CD4-positive, alpha-beta T cell treated with Interleukin-6 for 4 hours (primary cell): Measurements from ENCODE around the gene GPR42.
"Not testable (repeated sequence)": the region's sequence is repeated elsewhere in the genome, so short reads cannot be mapped to it uniquely, and the experiment has no call there.

Experiments
- DNase-seq: peaks from one replicate; pipeline ENCODE4 v3.0.0-alpha.2; 2020; ENCODE audit warnings: mixed read lengths

Gene GPR42

DNA sequence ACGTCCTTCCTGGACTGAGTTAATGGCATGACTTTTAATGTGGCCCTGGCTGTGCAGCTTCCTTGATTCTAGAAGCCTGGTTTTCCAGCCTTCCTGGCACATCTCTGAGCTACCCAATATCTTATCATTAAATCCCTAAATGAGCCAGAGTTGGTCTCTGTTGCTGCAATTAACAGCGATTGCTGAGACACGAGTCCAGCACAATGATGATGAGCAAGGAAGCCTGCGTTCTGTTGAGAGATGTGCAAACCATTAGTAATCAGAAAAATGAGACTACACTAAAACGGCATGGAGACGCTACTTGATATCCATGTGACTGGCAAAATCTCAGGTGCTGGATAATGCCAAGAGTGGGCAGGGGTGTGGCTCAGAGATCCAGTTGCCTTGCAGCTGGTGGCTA is 26.2 kb downstream of the GPR42 start:
- no peak for DNase-seq

DNA sequence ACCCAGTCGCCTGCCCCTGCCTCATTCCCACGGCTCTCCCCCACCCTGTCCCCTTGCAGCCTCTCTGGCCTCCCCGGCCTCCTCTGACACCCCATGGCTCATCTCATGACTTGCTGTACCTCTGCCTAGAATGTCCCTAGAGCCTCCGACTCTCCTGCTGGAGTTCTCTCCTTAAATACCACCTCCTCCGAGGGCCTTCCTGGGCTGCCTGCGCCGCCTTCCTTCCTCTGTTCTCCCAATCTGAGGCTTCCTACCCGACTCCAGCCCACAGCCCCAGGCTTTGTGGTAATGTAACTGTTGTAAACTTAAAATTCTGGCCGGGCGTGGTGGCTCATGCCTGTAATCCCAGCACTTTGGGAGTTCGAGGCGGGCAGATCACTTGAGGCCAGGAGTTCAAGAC is 27.7 kb downstream of the GPR42 start:
- no peak for DNase-seq

DNA sequence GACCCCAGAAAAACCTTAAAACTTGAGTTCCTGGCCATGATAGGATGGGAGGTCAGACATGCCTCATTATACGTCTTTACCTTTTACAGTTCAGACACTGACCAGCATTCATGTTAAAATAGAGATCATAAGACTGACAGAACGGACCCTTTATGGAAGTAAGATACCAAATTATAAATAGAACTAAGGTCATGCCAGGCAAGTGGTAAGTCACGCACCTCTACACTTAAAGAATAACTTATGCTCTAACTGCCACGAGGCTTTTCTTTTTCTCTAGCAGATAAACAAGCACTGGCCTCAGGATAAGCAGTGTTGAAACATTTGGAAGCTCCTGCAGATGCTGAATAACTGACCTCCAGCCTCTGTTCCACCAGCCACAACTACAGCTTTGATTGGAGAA is 28.4 kb downstream of the GPR42 start:
- no peak for DNase-seq

DNA sequence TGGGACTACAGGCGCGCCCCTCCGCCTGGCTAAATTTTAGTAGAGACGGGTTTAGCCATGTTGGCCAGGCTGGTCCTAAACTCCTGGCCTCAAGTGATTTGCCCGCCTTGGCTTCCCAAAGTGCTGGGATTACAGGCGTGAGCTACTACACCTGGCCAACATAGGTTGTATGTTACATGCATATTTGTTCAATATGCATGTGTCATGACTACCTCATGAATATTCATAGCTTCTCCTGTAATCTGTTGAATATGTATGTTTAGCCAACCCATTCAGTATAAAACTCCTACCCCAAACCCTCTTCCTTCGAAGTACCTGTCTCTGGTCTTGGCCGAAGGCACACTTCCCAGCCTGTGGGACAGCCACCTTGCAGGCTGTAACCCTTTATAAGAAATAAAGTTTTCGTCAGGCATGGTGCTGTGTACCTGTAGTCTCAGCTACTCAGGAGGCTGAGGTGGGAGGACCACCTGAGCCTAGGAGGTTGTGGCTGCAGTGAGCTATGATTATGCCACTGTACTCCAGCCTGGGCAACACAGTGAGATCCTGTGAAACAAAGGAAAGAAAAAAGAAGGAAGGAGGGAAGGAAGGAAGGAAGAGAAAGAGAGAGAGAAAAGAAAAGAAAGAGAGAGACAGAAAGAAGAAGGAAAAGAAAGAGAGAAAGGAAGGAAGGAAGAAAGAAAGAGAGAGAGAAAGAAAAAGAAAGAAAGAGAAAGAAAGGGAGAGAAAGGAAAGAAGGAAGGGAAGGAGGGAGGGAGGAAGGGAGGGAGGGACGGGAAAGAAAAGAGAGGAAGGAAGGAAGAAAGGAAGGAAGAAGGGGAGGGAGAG is 29.3 kb downstream of the GPR42 start:
- DNase-seq, result no peak

DNA sequence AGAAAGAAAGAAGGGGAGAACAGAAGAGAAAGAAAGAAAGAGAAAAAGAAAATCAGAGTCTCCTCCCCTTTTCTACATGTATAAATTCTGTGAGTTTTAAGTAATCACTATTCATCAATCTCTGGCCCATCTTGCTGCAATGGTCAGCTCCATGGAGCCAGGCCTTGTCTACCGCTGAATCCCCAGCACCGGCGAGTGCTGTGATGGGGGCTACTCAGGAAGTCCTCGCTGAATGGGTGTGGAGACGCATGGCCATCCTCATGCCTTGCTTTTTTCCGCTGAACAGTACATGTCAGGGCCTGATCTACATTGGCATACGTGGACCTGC is 29.9 kb downstream of the GPR42 start:
- no peak for DNase-seq

DNA sequence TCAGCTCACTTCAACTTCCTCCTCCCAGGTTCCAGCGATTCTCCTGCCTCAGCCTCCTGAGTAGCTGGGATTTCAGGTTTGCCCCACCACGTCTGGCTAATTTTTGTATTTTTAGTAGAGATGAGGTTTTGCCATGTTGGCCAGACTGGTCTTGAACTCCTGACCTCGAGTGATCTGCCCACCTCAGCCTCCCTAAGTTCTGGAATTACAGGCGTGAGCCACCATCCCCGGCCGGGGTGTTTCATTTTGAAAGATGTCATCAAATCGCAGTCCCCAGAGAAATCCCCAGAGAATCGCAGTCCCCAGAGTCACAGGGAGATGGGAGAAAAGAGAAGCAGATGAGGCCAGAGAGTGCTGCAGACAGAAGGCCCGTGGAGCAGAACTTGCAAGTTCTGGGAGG is 30.5 kb downstream of the GPR42 start:
- DNase-seq, result not testable (repeated sequence)

DNA sequence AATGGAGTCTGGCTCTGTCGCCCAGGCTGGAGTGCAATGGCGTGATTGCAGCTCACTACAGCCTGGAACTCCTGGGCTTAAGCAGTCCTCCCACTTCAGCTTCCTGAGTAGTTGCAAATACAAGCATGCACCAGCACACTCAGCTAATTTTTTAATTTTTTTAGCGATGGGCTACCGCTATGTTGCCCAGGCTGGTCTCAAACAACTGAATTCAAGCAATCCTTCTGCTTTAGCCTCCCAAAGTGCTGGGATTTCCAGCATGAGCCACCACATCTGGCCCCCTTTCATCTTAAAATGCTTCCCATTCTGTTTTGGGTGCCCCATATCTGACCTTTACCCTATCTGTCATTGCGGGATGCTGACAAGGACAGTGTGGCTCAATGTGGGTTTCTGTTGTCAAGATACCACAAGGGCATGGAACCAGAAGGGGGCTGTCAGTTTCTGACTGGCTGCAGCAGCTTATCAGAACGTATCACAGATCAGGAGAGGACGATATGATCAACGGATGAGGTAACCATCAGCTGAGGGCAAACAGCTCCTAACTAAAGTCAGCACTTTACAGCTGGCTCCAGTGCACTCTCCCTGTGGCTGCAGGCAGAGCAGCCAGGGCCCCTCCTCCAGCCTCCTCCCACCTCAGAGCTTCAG is 32.4 kb downstream of the GPR42 start:
- no peak for DNase-seq

DNA sequence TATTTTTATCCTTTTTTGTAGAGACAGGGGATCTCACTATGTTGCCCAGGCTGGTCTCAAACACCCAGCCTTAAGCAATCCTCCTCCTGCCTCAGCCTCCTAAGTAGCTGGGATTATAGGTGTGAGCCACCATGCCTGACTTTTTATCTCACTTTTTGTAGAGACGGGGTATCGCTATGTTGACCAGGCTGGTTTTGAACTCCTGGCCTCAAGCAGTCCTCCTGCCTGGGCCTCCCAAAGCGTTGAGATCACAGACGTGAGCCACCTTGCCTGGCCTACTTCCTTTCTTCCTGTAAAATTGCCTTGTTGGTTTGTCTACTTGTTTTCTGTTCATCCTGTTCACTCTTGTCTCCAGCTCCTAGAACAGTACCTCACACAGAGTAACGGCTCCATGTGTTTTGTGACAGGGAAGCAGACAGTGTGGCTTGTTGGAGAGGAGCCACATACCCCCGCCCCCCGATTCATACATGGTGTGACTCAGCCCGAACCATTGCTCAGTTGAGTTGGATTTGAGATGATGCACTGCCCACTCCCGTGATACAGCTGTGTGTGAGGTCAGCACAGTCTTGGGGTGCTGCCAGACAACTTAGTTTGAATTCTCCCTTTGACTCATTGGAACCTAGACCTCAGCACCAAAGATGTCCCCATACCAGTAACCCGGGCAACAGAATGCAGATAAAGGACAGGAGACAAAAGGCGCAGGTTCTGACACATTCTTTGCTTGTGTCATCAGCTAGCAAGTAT is 34.2 kb downstream of the GPR42 start:
- DNase-seq, result no peak

DNA sequence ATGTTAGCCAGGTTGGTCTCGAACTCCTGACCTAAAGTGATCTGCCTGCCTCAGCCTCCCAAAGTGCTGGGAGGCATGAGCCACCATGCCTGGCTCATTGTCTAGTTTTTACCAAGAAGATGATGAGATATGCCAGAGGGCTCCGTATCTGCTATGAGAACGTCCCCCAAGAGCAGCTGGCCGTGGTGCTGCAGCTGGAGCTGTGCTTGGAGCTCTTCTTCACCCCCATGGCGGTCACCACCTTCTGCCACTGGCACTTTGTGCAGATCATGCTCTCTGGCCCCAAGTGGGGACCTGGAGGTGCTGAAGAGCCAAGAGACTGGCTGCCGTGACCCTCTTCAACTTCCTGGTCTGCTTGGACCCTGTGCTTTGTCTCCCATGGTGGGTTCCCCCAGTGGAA is 36.8 kb downstream of the GPR42 start:
- no peak for DNase-seq

DNA sequence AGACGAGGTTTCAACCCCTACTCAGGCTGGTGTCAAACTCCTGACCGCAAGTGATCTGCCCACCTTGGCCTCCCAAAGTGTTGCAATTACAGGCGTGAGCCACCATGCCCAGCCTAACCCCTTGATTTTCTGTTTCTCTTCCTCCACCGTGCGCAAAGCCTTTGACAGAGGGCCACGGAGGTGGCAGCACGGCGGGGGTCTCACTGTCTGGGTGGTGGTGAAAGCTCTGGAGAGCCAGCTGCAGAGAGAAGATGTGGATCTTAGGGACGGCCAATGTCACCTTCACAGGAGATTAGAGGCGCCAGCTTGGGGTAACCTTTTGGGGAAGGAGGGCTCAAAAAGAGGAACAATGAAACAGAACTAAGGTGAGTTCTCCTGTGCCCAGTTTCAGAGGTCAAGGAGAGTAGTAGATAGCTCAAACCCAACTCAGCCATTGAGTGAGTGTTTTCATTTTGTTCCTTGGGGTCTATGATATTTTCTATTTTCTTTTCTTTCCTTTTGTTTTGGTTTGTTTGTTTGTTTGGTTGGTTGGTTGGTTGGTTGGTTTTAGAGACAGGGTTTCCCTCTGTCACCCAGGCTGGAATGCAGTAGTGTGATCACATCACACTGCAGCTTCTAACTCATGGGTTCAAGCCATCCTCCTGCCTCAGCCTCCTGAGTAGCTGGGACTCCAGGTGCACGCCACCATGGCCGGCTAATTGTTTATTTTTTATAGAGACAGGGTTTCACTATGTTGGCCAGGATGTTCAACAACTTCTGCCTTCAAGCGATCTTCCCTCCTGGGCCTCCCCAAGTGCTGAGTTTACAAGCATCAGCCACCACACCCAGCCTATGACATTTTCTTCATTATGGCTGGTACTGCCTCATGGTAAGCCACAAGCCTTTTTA is 37.7 kb downstream of the GPR42 start:
- DNase-seq, result no peak

DNA sequence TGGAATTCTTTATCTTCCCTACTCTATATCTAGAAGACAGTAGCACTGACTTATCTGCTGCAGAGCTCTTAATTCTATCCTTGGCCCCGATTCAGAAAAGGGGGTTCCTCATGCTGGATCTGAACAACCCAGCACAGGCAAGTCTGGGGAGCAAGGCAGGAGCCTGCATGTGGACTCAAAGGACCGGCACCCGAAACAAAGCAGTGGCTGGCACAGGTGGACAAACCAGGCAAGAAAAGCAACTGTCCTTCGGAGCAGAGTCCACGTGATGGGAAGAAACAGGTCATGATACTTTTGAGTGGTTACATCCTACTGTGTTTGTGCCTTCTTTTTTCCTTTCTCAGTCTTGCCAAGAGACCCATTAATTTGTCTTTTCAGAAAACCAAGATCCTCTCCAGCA is 38.3 kb downstream of the GPR42 start:
- DNase-seq, result no peak

DNA sequence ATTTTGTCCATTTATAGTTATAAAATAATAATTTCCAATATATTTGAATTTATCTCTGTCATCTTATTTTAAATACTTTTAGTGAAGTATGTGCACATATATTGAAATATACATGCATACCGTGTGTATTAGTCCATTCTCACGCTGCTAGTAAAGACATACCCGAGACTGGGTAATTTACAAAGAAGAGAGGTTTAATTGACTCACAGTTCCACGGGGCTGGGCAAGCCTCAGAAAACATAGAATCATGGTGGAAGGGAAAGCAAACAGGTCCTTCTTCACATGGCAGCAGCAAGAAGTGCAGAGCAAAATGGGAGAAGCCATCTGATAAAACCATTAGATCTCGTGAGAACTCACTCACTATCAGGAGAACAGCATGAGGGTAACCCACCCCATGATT is 39.6 kb downstream of the GPR42 start:
- DNase-seq, result no peak

DNA sequence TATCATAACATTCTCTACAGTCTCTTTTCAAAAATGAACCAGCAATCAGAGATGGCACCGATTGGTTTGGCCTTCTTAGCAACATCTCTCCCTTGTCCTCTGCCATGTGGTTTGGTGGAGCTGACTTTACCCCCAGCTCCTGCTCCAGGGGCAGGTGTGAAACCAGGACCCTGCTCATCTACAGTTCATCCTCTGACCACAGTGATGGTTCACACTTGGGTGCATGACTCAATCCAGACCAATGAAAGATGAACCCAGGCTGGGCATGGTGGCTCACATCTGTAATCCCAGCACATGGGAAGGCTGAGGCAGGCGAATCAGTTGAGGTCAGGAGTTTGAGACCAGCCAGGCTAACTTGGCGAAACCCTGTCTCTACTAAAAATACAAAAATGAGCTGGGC is 43.6 kb downstream of the GPR42 start:
- DNase-seq, result no peak

DNA sequence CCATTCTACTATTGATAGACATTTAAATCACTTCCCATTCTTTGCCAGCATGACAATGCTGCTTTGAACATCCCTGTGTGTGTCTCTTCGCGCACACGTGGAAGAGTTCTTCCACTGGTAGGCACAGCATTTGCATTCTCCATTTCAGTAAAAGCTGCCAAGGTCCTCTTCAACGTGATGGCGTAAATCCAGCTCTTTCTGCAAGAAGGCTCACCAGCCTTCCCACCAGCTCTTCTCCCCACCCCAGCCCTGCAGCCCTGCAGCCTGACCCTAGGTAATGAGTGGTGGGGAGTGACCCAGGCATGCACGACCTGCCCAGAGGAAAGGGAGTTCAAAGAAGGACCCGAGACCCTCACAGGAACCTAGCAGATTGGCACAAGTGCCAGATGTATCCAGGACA is 45.5 kb downstream of the GPR42 start:
- DNase-seq, result no peak

DNA sequence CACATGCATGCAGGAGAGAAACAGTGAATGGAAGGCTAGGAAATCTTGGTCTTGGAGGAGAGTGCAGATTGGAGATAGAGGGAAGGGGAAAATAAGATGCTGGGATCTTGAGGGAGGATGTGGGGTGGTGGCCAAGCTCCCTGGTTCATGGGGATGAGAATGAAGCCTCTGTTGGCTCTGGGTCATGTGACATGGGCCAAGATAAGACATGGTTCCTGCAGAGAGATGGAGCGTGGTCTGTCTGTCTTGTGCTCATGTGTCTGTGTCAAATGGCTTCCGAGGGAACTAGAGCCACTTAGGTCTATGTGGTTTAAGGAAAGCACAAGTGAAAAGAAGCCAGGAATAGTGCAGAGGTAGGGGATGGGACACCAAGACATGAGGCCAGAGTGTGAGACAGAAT is 46.4 kb downstream of the GPR42 start:
- no peak for DNase-seq

DNA sequence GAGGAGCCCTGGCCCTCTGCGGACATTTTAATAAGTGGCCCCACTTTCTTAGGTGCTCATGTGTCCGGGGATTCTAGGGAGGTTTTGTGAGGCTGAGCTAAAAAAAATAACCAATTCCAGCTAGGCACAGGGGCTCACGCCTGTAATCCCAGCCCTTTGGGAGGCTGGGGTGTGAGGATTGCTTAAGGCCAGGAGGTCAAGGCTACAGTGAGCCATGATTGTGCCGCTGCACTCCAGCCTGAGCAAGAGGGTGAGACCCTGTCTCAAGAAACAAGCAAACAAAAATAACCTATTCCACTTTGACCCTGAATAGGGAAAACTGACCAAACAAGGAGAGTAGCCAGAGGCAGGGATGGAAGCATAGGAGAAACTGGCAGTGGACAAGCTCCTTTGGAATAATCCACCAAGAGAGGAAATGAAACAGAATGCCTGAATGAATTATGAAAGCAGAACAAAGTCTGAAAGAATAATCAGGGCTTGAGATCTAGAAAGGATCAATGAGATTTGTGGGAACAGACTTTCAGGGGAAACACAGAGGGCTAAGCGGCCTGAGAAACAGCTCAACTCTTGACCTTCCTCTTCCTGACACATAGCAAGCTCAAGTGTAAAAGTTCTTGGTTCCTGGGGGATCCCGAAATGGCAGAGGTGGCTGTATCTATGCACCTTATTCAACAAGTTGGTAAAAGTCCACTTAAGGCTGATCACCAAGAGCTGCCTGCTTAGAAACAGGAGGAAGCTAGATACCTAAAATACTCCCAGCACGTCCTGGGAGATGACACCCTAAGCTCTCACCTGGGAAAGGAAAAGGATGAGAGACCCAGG is 47.1 kb downstream of the GPR42 start:
- DNase-seq, result no peak

DNA sequence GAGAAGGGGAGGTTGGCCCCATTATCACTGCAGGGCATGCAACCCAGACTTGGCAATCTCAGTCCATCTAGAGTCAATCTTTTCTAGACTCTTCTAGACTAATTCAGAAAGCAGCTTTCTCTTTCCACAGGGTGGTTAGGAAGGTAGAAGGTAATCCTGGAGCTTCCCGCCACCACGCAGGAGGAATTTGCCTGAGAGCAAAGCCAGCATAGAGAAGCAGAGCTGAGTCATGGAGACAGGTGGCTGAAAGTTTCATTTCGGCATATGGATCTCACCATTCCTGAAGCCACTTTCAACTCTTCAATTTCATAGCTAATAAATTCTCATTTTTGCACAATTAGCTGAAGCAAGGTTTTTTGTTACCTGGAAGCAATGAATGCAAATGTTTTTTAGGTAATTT is 48.2 kb downstream of the GPR42 start:
- DNase-seq, result no peak

DNA sequence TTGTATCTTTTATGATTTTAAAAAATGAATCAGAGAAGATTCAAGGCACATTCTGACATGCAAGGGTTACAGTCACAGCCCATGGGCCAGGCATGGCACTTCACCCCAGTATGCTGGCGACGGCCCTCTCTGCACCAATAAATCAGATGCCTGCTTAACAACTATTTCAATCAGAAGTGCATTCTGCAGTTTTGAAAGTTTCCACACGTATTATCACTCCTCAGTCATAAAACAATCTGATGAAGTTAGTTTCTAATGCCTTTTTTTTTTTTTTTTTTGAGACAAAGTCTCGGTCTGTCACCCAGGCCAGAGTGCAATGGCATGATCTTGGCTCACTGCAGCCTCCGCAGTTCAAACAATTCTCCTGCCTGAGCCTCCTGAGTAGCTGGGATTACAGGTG is 48.9 kb downstream of the GPR42 start:
- DNase-seq, result no peak

DNA sequence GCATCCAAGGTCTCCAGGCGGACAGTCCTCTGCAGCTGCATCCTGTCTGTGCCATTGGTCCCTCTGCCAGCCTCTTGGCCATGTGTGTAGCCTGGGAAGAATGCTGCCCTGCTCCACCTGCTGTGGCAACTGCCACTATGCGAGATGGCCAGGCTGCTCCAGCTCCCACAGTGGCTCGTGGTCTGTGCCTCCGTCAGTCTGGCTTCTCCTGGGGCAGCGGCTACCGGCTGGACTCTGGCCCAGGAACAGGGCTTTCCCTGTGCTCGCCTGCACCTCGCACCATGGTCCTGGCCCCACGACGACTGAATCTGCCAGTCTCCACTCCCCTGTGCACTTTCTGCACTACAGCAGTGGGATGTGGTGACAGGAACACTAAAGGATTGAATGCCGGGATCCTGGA is 50.5 kb downstream of the GPR42 start:
- DNase-seq, result no peak
